WTC11 (cell line): ENCODE results near the gene CFAP299. TPM values are rescaled to one million over a fixed set of nuclear protein-coding genes. Genes with fewer than 3 reads are reported as not detected.

Experiments used
- ATAC-seq: fragments of 200-7000 bp; cut with Tn5 transposase; 2 replicates; pipeline ENCODE4 v1.10.0; 2021; ENCODE audit warnings: mild to moderate bottlenecking, moderate library complexity
- CTCF ChIA-PET: fragments of 300-600 bp; sonication (Branson Sonifier 250); formaldehyde crosslinking; loops from one replicate; lab custom pipeline; 2021; ENCODE audit warnings: antibody characterized with exemption; lab: Charles Lee
- POLR2A ChIA-PET: fragments of 350-600 bp; sonication (Branson Sonifier 250); formaldehyde crosslinking; loops from one replicate; lab custom pipeline; 2021; ENCODE audit warnings: antibody characterized with exemption; lab: Charles Lee
- DNase-seq: peaks from one replicate; pipeline ENCODE4 v3.0.0; 2021; ENCODE audit warnings: low spot score
- H3K27ac Mint-ChIP-seq: 2 replicates; pipeline ENCODE4 v1.8.0; 2021; ENCODE audit warnings: mixed read lengths
- H3K27me3 Mint-ChIP-seq: 2 replicates; pipeline ENCODE4 v1.8.0; 2021; ENCODE audit warnings: low read depth, mild to moderate bottlenecking, moderate library complexity, mixed read lengths
- H3K36me3 Mint-ChIP-seq: 2 replicates; pipeline ENCODE4 v1.8.0; 2021; ENCODE audit warnings: mixed read lengths
- H3K4me1 Mint-ChIP-seq: 2 replicates; pipeline ENCODE4 v1.8.0; 2022; ENCODE audit warnings: mixed read lengths
- H3K4me3 Mint-ChIP-seq: 2 replicates; pipeline ENCODE4 v1.8.0; 2021; ENCODE audit warnings: mild to moderate bottlenecking, moderate library complexity, mixed read lengths
- H3K9me3 Mint-ChIP-seq: 2 replicates; pipeline ENCODE4 v1.8.0; 2021; ENCODE audit warnings: mixed read lengths
- CREB1 ChIP-seq: sonication (generic); formaldehyde crosslinking; IDR thresholded peaks from 2 replicates; pipeline ENCODE4 v1.8.0; 2023; ENCODE audit warnings: mild to moderate bottlenecking, missing genetic modification reagents
- E2F1 ChIP-seq: sonication (generic); formaldehyde crosslinking; IDR thresholded peaks from 2 replicates; pipeline ENCODE4 v1.8.0; 2022; ENCODE audit warnings: mild to moderate bottlenecking, missing genetic modification reagents
- E2F4 ChIP-seq: sonication (generic); formaldehyde crosslinking; IDR thresholded peaks from 2 replicates; pipeline ENCODE4 v1.8.1; 2022; ENCODE audit warnings: low read depth, mild to moderate bottlenecking, moderate library complexity, missing genetic modification reagents, borderline replicate concordance
- ELF4 ChIP-seq: sonication (generic); formaldehyde crosslinking; IDR thresholded peaks from 2 replicates; pipeline ENCODE4 v1.8.1; 2022; ENCODE audit warnings: low read depth, mild to moderate bottlenecking, moderate library complexity, missing genetic modification reagents
- ESRRA ChIP-seq: sonication (generic); formaldehyde crosslinking; IDR thresholded peaks from 2 replicates; pipeline ENCODE4 v1.8.1; 2022; ENCODE audit warnings: mild to moderate bottlenecking, missing genetic modification reagents, borderline replicate concordance
- ETV6 ChIP-seq: sonication (generic); formaldehyde crosslinking; IDR thresholded peaks from 2 replicates; pipeline ENCODE4 v1.8.1; 2022; ENCODE audit warnings: mild to moderate bottlenecking, missing genetic modification reagents
- FOXP1 ChIP-seq: sonication (generic); formaldehyde crosslinking; IDR thresholded peaks from 2 replicates; pipeline ENCODE4 v1.8.0; 2022; ENCODE audit warnings: missing genetic modification reagents, mild to moderate bottlenecking, moderate library complexity, borderline replicate concordance
- HMGA2 ChIP-seq: fragments of 250-450 bp; sonication (Bioruptor Pico); IDR thresholded peaks from 2 replicates; pipeline ENCODE4 v1.4.0; 2021; ENCODE audit warnings: mild to moderate bottlenecking, moderate library complexity
- IRF2 ChIP-seq: sonication (generic); formaldehyde crosslinking; IDR thresholded peaks from 2 replicates; pipeline ENCODE4 v1.8.0; 2022; ENCODE audit warnings: low read depth, missing genetic modification reagents, borderline replicate concordance
- KAT7 ChIP-seq: sonication (generic); formaldehyde crosslinking; IDR thresholded peaks from 2 replicates; pipeline ENCODE4 v1.8.1; 2023; ENCODE audit warnings: missing genetic modification reagents, mild to moderate bottlenecking, borderline replicate concordance
- MLX ChIP-seq: sonication (generic); formaldehyde crosslinking; IDR thresholded peaks from 2 replicates; pipeline ENCODE4 v1.8.1; 2023; ENCODE audit warnings: mild to moderate bottlenecking, missing genetic modification reagents, moderate library complexity
- NFE2L1 ChIP-seq: sonication (generic); formaldehyde crosslinking; IDR thresholded peaks from 2 replicates; pipeline ENCODE4 v1.8.1; 2023; ENCODE audit warnings: missing genetic modification reagents
- NR2C2 ChIP-seq: sonication (generic); formaldehyde crosslinking; IDR thresholded peaks from 2 replicates; pipeline ENCODE4 v1.8.0; 2022; ENCODE audit warnings: mild to moderate bottlenecking, missing genetic modification reagents
- NR3C1 ChIP-seq: sonication (generic); formaldehyde crosslinking; conservative IDR thresholded peaks from 2 replicates; pipeline ENCODE4 v1.8.1; 2023; ENCODE audit warnings: low read depth, mild to moderate bottlenecking, missing genetic modification reagents
- RELA ChIP-seq: sonication (generic); formaldehyde crosslinking; IDR thresholded peaks from 2 replicates; pipeline ENCODE4 v1.8.1; 2022; ENCODE audit warnings: missing genetic modification reagents, mild to moderate bottlenecking, borderline replicate concordance
- SMAD4 ChIP-seq: sonication (generic); formaldehyde crosslinking; IDR thresholded peaks from 2 replicates; pipeline ENCODE4 v1.8.0; 2022; ENCODE audit warnings: mild to moderate bottlenecking, missing genetic modification reagents
- STAT6 ChIP-seq: sonication (generic); formaldehyde crosslinking; conservative IDR thresholded peaks from 2 replicates; pipeline ENCODE4 v1.8.1; 2023; ENCODE audit warnings: mild to moderate bottlenecking, low read depth, missing genetic modification reagents, moderate library complexity
- ZNF121 ChIP-seq: sonication (generic); formaldehyde crosslinking; IDR thresholded peaks from 2 replicates; pipeline ENCODE4 v1.8.0; 2023; ENCODE audit warnings: missing genetic modification reagents
- ZNF138 ChIP-seq: sonication (generic); formaldehyde crosslinking; conservative IDR thresholded peaks from 2 replicates; pipeline ENCODE4 v1.8.1; 2022; ENCODE audit warnings: mild to moderate bottlenecking, moderate library complexity, missing genetic modification reagents
- ZNF219 ChIP-seq: sonication (generic); formaldehyde crosslinking; IDR thresholded peaks from 2 replicates; pipeline ENCODE4 v1.8.0; 2023; ENCODE audit warnings: missing genetic modification reagents, mild to moderate bottlenecking, borderline replicate concordance
- ZNF317 ChIP-seq: sonication (generic); formaldehyde crosslinking; IDR thresholded peaks from 2 replicates; pipeline ENCODE4 v1.8.1; 2023; ENCODE audit warnings: low read depth, mild to moderate bottlenecking, moderate library complexity, missing genetic modification reagents, borderline replicate concordance
- total RNA-seq: library from RNA; stranded (reverse); gene quantifications from 3 replicates; pipeline ENCODE4 v1.2.3, GENCODE V29; 2021

CFAP299 gene
- total RNA-seq, 1 experiment from 2014 or later: not detected

- ChIA-PET CTCF (no interaction called here), POLR2A (no interaction called here)
- no peak overlapping the region for H3K27ac Mint-ChIP-seq
- H3K9me3 Mint-ChIP-seq: peaks cover 41% of the 10 kb centered on the region
- DNase-seq (no peak), ATAC-seq (no peak)
- no peak overlapping the region for H3K4me3 Mint-ChIP-seq
- H3K4me1 Mint-ChIP-seq: peaks cover 4% of the 10 kb centered on the region; the same call in 1 of the 2 replicates
- peaks cover 27% of the 10 kb centered on the region for H3K36me3 Mint-ChIP-seq
- no peaks in the 10 kb centered on the region for H3K27me3 Mint-ChIP-seq
- TF ChIP-seq E2F4 (CRISPR knock-in tag) (no peak), NR2C2 (CRISPR knock-in tag) (no peak), E2F1 (CRISPR knock-in tag) (no peak), STAT6 (CRISPR knock-in tag) (no peak), CREB1 (no peak), HMGA2 (CRISPR knock-in tag) (no peak), MLX (CRISPR knock-in tag) (no peak), FOXP1 (CRISPR knock-in tag) (no peak), ZNF219 (CRISPR knock-in tag) (no peak), ELF4 (CRISPR knock-in tag) (no peak)
Measured at GRCh38 chr4:80909938-80910337, 574.4 kb downstream of the CFAP299 start.

- H3K27me3 Mint-ChIP-seq: no peaks in the 10 kb centered on the region
- ATAC-seq (no peak), DNase-seq (no peak)
- H3K9me3 Mint-ChIP-seq: peaks cover 27% of the 10 kb centered on the region
- no peak overlapping the region for H3K4me3 Mint-ChIP-seq
- H3K36me3 Mint-ChIP-seq: peaks cover 16% of the 10 kb centered on the region
- ChIA-PET POLR2A (no interaction called here), CTCF (no interaction called here)
- peaks cover 4% of the 10 kb centered on the region; the same call in 1 of the 2 replicates for H3K4me1 Mint-ChIP-seq
- TF ChIP-seq KAT7 (no peak), RELA (CRISPR knock-in tag) (no peak), ESRRA (CRISPR knock-in tag) (no peak), ZNF121 (CRISPR knock-in tag) (no peak), IRF2 (CRISPR knock-in tag) (no peak), NR3C1 (no peak), CREB1 (no peak), ETV6 (CRISPR knock-in tag) (no peak), NFE2L1 (CRISPR knock-in tag) (no peak), ZNF317 (CRISPR knock-in tag) (no peak), SMAD4 (CRISPR knock-in tag) (no peak), ZNF138 (CRISPR knock-in tag) (no peak)
- TF ChIP-seq, all 79 proteins: peak for 0
- no peak overlapping the region for H3K27ac Mint-ChIP-seq
Measured at GRCh38 chr4:80911458-80911857, 575.9 kb downstream of the CFAP299 start.
